Measurements from ENCODE around the gene NTSR2. TPM values are rescaled to one million over a fixed set of nuclear protein-coding genes. Genes with fewer than 3 reads are reported as not detected.

The NTSR2 gene
- total RNA-seq, 4 donors from 2014 or later = not detected

GRCh38 chr2:11667866-11668637 is 1.9 kb downstream of the NTSR2 start:
- Histone ChIP-seq H3K27ac (no peak overlapping the region), H3K4me1 (peaks cover 0 to 7% (median 3%) of the 10 kb centered on the region in 4 donors), H3K36me3 (no peaks in the 10 kb centered on the region), H3K27me3 (peaks cover 24% of the 10 kb centered on the region), H3K9me3 (no peaks in the 10 kb centered on the region), H3K4me3 (no peak overlapping the region)
- in situ Hi-C loops (cut with MboI; ENCODE audit: low pct_ligation_motif_present in 1 of 4, low pct_unique_long_range_greater_than_20kb in 1 of 4, low sequenced_read_pairs in 3 of 4) = no loop called here
- TF ChIP-seq EP300 (IDR thresholded peaks at IDR 0.05; ENCODE audit: low read depth) = no peak
- no peak for TF ChIP-seq POLR2AphosphoS5 (IDR thresholded peaks at IDR 0.05)
- TF ChIP-seq POLR2A (IDR thresholded peaks at IDR 0.05) = no peak
- no peak for TF ChIP-seq CTCF (IDR thresholded peaks at IDR 0.05)
- no peak for DNase-seq
- intact Hi-C loops (cut with DNase I; ENCODE audit: low total_unique reads) = no loop called here
- WGBS, 2 donors (ENCODE audit: low coverage in 1 of 2) = 72 to 74% methylated on average over 6 to 16 of the region's 16 CpGs

- intact Hi-C loops (cut with DNase I; ENCODE audit: low total_unique reads) = no loop called here
- no peak for TF ChIP-seq POLR2A (IDR thresholded peaks at IDR 0.05)
- TF ChIP-seq CTCF (IDR thresholded peaks at IDR 0.05) = no peak
- TF ChIP-seq POLR2AphosphoS5 (IDR thresholded peaks at IDR 0.05) = no peak
- TF ChIP-seq EP300 (IDR thresholded peaks at IDR 0.05; ENCODE audit: low read depth) = no peak
- Histone ChIP-seq H3K27ac (no peak overlapping the region), H3K4me3 (no peak overlapping the region), H3K4me1 (peaks cover 0 to 7% (median 3%) of the 10 kb centered on the region in 4 donors), H3K27me3 (peaks cover 24% of the 10 kb centered on the region), H3K36me3 (no peaks in the 10 kb centered on the region), H3K9me3 (no peaks in the 10 kb centered on the region)
- DNase-seq = no peak
- 67 to 76% methylated on average over 1 to 3 of the region's 3 CpGs for WGBS, 2 donors (ENCODE audit: low coverage in 1 of 2)
- in situ Hi-C loops (cut with MboI; ENCODE audit: low pct_ligation_motif_present in 1 of 4, low pct_unique_long_range_greater_than_20kb in 1 of 4, low sequenced_read_pairs in 3 of 4) = no loop called here
Measured at GRCh38 chr2:11667194-11667593, 2.8 kb downstream of the NTSR2 start.

GRCh38 chr2:11665510-11666362 is 4.3 kb downstream of the NTSR2 start:
- TF ChIP-seq EP300 (IDR thresholded peaks at IDR 0.05; ENCODE audit: low read depth) = no peak
- peaks cover 24% of the 10 kb centered on the region for H3K27me3 ChIP-seq
- intact Hi-C loops (cut with DNase I; ENCODE audit: low total_unique reads) (no loop called here), in situ Hi-C loops (cut with MboI; ENCODE audit: low pct_ligation_motif_present in 1 of 4, low pct_unique_long_range_greater_than_20kb in 1 of 4, low sequenced_read_pairs in 3 of 4) (no loop called here)
- WGBS, 2 donors (ENCODE audit: low coverage in 1 of 2) = 82% methylated on average over 10 of the region's 10 CpGs; no CpG with 5 or more reads in 1 of the 2 donors
- H3K4me1 ChIP-seq = peaks cover 0 to 7% (median 3%) of the 10 kb centered on the region in 4 donors
- no peak overlapping the region for H3K4me3 ChIP-seq
- no peaks in the 10 kb centered on the region for H3K36me3 ChIP-seq
- H3K9me3 ChIP-seq = no peaks in the 10 kb centered on the region
- H3K27ac ChIP-seq = no peak overlapping the region
- DNase-seq = no peak

GRCh38 chr2:11665028-11665427 is 5.0 kb downstream of the NTSR2 start:
- Histone ChIP-seq H3K36me3 (no peaks in the 10 kb centered on the region), H3K4me3 (no peak overlapping the region), H3K4me1 (peaks cover 0 to 6% (median 3%) of the 10 kb centered on the region in 4 donors), H3K27ac (no peak overlapping the region), H3K27me3 (peaks cover 17% of the 10 kb centered on the region), H3K9me3 (no peaks in the 10 kb centered on the region)
- in situ Hi-C loops (cut with MboI; ENCODE audit: low pct_ligation_motif_present in 1 of 4, low pct_unique_long_range_greater_than_20kb in 1 of 4, low sequenced_read_pairs in 3 of 4) = no loop called here
- WGBS, 2 donors (ENCODE audit: low coverage in 1 of 2) = 80 to 84% methylated on average over 3 to 8 of the region's 11 CpGs
- no peak for TF ChIP-seq POLR2AphosphoS5 (IDR thresholded peaks at IDR 0.05)
- TF ChIP-seq POLR2A (IDR thresholded peaks at IDR 0.05) = no peak
- TF ChIP-seq CTCF (IDR thresholded peaks at IDR 0.05) = no peak
- no peak for TF ChIP-seq EP300 (IDR thresholded peaks at IDR 0.05; ENCODE audit: low read depth)
- intact Hi-C loops (cut with DNase I; ENCODE audit: low total_unique reads) = no loop called here
- DNase-seq = no peak

All from transverse colon (tissue), 4 donors.